ENCODE measurements around the gene LRRC4B.
"Not testable (repeated sequence)": the region's sequence is repeated elsewhere in the genome, so short reads cannot be mapped to it uniquely, and the experiment has no call there.

LRRC4B gene

DNA sequence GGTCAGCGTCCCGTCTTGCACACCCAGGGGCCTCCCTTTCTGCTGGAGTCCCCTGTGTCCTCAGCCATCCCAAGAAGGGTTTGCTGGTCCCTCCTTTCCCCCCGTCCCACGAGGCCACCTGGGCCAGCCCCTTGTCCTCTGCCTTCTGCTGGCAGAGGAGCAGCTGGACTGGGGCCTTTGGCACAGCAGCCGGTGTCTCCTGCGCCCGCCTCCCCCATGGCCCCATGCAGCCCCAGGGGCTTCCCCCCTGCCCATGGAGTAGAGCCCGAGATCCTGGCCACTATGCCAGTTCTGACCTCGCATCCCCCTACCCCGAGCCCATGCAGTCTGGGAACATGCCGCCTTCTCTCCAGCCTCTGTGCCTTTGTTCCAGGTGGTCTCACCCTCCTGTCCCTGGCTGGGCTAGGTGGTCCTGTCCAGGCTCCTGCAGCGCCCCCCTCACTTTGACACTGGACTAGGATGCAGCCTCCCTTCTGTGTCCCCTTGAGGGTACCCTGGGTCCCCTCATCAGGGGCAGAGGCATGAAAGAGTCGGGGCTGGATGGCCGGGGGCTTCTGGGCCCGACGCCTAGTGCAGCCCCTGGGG is 85.9 kb downstream of the LRRC4B start:
- no peak for DNase-seq

DNA sequence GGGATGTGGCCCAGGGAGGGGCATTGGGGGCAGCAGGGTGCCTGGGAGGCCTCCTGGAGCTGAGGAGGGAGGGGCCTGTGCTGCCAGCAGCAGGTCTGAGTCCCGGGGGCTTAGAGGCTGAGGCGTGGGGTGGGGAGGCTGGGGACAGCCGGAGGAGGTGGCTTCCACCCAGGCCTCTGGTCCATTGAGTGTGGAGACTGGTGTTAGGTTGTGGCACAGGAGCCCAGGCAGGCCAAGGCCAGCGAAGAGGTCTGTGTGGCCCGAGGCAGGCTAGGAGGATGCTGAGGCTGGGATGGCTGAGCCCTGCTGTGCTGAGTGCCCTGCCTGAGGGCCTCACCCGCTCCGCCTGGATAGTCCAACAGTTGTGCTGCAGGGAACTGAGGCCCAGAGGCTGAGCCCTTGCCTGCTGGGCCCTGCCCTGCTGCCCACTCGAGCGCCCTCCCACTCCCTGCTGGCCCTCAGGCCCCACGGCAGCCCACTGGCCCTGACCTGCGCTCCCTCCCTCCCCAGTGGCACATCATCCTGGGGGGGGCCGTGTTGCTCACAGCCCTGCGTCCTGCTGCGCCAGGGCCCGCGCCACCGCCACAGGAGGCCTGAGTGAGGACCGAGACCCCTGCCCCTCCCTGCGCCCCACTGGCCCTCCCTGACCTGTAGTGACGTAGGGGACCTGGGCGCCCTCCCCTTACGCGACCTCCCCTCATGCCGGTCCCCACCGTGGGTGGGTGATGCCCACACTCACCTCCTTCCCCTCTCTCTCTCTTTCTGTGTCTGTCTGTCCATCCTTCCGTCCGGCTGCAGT is 86.7 kb downstream of the LRRC4B start:
- DNase-seq = no peak

DNA sequence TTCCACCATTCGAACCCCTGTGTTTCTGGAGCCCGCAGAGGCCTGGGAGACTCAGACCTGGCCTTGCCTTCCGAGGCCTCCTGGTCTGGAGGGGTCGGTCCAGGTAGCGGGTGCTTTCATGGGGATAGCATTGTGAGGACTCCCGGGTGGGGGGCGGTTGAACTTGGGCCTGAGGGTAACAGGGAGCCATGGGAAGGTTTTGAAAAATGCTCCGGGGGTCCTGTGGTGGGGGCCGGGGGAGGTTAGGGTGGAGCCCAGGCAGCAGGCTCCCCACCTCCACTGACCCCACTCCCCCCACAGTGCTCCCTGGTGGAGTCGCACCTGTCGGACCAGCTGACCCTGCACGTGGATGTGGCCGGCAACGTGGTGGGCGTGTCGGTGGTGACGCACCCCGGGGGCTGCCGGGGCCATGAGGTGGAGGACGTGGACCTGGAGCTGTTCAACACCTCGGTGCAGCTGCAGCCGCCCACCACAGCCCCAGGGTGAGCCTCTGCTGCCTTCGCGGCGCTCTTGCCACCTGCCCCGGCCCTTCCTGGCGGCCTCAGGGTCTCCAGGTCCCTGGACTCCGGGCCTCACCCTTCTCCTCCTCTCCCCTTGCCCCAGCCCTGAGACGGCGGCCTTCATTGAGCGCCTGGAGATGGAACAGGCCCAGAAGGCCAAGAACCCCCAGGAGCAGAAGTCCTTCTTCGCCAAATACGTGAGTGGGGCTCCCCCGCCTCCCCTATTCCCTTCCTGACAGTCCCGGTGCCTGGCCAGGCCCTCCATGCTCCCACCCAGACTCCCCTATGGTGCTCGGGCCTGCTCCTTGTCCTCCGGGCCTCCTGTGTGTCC is 87.7 kb downstream of the LRRC4B start:
- no peak for DNase-seq

DNA sequence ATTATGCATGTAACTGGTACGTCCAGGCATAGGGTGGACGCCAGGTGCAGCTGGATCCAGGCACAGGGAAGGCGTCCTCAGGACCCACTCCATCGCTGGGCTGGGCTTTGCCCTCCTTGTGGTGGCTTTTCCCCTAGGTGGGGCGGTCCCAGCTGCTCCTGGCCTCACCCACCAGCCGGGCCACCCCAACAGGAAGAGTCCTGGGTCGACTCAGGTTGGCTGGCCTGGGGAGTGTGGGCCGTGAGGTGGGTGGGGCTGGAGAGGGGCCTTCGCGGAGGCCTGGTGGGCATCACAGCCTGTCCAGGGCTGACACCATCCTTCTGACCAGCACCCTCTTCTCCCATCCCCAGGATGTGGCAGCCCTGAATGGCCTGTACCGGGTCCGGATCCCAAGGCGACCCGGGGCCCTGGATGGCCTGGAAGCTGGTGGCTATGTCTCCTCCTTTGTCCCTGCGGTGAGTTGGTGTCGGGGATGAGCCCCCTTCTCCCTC is 88.4 kb downstream of the LRRC4B start:
- no peak for DNase-seq

DNA sequence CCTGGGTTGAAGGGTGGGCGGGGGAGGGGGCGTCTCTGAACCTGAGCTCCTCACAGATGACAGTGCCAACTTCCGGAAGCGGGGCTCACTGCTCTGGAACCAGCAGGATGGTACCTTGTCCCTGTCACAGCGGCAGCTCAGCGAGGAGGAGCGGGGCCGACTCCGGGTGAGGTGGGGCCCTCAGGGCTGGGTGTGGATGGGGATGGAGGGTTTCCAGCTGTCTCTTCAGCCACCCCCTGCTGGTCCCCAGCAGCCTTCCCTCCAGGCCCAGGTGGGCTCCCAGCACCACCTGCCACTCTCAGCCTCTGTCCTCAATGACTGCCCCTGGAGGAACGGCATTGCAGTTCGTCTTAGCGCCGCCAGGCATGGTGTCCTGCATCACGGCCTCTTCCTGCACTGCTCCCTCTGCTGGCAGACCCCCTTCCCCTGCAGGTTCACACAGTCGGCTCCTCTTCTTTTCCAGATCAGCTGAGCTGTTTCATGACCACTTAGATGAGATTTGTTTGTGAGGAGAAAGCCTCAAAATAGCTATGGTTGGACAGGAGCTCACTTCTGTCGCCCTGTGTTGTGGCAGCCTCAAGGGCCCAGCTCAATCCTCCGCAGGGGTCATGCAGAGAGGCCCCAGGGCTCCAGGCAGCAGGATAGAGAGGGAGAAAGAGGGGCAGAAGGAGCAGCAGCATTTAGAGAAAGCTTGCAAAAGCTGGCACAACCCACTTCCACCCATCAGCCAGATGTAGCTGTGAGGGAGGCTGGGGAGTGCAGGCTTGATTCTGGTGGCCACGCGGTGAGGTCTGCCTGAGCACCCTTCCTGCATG is 89.1 kb downstream of the LRRC4B start:
- no peak for DNase-seq

DNA sequence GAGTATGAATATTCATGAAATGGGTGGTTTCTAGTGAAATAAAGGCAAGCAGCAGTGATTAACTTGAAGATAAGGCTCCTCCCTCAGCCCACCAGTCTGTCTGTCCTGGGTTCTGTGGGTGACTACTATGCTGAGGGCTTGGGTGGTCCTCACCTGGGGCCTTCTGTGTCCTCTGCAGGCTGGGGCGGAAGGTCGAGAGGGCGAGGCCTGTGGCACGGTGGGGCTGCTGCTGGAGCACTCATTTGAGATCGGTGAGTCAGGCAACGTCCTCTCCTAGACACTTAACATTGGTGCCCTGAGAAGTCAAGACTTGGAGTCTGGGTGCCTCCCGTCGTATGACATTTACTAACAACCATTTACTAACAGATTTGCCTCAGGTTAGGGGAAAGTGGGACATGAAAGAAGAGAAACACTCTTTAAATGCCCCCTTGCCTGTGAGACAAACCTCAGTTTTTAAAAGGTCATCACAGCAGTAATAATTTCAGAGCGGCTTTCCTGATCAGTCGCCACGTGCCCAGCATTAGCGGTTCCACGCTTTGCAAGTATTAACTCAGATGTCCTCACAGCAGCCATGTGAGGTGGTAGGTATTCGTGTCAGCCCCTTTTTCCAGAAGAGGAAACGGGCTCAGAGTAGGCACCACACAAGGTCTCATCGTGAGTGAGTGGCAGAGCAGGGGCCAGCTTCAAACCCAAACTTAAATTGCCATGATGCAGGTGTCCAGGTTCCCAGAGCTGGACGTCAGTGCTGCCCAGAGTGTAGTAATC is 90.3 kb downstream of the LRRC4B start:
- no peak for DNase-seq

DNA sequence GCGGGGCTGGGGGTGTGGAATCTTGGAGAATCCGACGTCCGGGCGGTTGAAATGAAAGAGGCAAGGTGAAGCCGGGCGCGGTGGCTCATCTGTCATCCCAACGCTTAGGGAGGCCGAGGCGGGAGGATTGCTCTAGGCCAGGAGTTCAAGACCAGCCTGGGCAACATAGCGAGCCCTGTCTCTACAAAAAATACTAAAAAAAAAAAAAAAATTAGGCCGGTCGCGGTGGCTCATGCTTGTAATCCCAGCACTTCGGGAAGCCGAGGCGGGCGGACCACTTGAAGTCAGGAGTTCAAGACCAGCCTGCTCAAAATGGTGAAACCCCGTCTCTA is 91.4 kb downstream of the LRRC4B start:
- no peak for DNase-seq

DNA sequence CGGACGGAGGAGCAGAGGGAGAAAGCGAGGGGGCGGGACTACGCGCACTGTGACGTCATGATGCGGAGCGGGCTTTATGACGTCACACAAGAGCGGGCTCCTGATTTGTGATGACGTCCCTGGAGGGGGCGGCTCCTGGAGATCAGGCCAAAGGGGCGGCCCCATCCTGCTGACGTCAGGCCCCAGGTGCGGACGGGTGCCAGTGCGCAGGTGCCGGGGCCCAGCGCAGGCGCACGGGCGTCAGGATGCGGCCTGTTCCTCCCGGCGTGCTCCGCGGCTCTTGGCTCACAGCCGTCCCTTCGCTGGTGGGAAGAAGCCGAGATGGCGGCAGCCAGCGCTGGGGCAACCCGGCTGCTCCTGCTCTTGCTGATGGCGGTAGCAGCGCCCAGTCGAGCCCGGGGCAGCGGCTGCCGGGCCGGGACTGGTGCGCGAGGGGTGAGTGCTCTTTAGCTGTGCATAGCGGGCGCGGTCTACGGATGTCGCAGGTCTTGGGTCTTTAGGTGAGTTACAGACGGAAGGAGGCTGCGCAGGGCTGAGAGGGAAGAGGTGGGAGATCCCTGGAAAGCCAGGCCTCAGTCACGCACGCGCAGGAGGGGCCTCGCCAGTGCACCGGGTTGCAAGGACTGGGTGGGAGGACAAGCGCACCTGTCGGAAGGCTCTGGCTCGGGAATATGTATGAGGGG is 91.9 kb downstream of the LRRC4B start, which contains the start of the genes EMC10 and GARIN5A:
Gene EMC10 (plus strand): TSS at position 284 of the 683 bp plus-strand sequence. CDS start 38 bp downstream, at position 322.
Gene GARIN5A (minus strand): TSS at position 625 of the 683 bp plus-strand sequence. CDS start 460 bp downstream, at position 165.
- peak; percentile 98 for DNase-seq

DNA sequence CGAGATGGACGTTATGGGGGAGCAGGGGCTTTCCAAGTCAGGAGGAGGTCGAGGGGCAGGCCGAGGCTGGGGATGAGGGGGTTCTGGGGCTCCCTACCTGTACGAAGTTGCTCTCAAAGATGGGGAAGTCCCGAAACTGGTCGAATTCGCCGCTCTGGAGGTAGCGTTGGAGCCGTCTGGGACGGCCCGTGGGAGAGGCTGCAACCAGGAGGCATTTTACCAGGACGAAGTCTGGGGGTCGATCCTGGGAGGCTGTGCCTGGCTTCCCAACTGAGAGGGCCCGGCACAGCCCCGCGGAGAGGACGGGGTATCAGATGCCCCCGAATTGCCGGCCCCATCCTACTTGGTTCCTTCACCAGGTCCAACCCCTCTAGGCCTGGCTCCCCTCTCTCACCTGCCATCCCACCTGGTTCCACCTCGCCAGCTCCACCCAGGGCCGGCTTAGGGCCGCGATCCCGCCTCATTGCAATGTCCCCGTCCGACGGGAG is 92.5 kb downstream of the LRRC4B start:
- DNase-seq = no peak

DNA sequence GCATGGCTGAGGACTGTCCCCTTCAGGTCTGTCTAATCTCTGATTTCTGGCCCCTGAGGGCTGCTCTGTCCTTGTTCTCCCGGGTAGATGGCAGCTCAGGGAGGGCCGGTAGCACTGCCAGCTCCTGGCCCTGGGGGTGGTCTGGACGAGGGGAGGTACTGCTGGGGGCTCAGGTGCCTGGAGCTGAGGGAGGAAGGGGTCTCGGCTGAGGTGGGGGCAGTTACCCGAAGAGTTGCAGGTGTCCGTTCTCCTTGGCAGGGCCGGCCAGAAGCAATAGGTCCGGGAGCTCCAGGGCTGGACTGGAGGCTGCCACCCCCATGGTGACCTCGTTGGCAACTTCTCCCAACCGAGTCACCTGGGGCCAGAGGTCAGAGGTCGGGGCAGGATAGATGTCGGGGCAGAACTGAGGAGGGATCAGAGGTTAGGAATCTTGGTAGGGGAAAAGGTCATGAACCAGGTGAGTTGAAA is 93.1 kb downstream of the LRRC4B start:
- DNase-seq = no peak

DNA sequence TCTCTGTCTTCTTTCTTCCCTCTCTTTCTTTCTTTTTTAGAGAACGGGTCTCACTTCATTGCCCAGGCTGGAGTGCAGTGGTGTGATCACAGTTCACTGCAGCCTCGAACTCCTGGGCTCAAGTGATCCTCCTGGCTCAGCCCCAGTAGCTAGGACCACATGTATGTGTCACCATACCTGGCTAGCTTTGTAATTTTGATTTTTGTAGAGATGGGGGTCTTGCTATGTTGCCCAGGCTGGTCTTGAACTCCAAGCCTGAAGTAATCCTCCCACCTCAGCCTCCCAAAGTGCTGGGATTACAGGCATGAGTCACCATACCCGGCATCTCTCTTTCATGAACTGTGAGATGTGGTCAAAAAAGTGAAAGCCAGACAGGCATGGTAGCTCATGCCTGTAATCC is 94.9 kb downstream of the LRRC4B start:
- DNase-seq = not testable (repeated sequence)

DNA sequence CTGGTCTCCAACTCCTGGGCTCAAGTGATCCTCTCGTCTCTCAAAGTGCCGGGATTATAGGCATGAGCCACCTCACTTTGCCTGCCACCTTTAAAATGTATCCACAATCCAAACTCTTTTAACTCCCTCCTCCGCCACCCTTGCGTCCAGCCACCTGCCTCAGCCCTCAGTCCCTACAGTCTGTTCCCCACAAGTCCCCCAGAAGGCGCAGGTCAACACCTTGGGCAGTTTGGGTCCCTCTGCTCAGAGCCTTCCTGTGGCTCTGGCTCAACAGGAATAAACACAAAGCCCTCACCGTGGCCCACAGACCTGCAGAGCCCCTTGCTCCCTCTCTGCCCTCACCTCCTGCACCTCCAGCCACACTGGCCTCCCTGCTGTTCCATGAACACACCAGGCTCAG is 99.4 kb downstream of the LRRC4B start:
- no peak for DNase-seq

DNA sequence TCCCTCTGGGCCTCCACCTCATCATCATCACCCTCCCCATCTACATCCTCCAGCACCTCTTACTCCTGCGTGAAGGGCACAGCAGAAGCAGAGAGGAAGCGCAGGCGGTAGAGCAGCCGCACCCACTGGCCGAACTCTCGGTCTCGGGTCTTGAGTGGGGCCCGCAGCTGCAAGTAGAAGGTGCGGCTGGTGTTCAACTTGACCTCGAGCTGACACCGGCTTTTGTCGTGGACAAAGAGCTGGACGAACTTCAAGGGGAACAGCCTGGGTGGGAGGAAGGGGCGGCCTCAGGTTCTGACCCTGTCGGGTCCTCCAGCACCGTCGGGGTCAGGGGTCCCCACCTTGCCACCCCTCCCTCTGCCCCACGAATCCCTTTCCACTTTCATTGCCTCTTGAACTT is 100.7 kb downstream of the LRRC4B start:
- DNase-seq = no peak

Data from eye (tissue), 1 donor.